GM18517 (cell line): ENCODE data around the gene OLFM2.
A peak's percentile ranks its signal among the peaks of the same experiment; 100 is the strongest.
"Not testable (repeated sequence)": the region's sequence is repeated elsewhere in the genome, so short reads cannot be mapped to it uniquely, and the experiment has no call there.

Experiments used
- ATAC-seq: cut with Tn5 transposase; IDR thresholded peaks from one replicate; pipeline ENCODE4 v1.9.1; 2021; ENCODE audit warnings: mild to moderate bottlenecking, moderate library complexity; ENCODE audit not compliant: unreplicated experiment

The OLFM2 gene

DNA sequence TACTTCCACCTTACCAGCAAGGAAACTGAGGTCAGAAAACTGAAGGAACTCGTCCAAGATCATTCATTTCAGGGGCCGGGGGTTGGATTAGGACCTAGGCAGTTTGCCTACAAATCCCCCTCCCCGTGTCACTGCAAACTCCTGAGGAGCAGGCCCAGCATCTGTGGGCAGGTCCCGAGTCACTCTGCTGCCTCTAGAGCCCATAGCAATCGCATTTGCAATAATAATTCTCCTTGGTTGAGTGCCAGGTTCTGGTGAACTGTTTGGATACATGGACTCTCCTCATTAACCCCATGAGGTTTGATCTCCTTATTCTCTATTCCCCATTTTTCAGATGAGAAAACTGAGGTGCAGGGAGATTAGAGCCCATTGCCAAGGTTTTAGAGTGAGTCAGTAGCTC is 100.3 kb downstream of the OLFM2 start:
- no peak for ATAC-seq

DNA sequence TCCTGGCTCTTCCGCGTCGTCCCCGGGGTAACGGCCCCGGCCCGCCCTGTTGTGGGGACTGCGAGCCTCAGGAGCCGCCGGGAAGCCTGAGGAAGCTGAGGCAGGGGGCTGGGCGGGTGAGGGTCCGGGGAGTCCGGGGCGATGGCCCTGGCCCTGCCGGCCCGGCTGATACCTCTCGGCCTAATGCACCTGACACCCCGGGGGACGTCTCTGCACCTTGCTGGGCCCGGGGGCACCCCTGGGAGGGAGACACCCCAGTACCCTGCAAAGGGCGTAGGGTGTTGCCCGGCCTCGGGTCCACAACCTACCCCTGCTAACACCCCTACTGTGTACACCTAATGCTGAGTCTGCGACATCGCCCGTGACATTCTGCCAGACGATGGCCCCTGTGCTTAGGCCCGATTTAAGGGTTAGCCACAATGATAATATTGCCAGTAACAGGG is 100.8 kb downstream of the OLFM2 start:
- ATAC-seq: peak; percentile 12

DNA sequence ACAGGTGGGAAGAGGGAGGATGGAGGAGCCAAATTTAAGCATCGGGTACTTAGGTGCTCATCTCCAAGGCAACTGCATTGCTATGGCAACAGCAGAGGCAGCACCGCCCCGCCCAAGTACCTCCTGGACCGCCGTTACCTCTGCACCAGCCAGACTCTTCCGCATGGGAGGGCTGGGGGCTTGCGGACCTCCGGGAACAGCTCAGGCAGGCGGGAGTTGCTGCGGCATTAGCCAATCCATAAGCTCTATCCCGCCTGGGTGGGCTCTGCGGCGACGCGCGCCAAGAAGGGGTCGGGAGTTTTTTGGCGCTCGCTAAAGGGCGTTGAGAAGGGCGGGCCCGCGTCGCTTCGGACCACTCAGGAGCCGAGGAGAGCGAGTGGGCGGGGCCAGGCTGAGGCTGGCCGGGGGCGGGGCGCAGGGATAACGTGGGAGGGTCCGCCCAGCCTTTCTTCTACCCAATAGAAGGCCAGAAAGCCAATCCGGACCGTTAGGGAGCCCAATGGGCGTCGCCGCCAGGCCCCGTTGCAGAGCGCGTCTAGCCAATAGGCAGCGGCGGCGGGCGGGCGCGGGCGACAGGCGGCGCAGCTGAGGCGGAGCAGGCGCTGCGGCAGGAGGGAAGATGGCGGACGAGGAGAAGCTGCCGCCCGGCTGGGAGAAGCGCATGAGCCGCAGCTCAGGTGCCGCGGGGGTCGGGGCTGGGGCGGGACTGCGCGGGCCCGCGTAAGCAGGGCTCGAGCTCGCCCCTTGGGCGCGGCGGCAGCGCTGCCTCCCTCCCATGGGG is 101.4 kb downstream of the OLFM2 start, which contains the start of gene PIN1:
PIN1 (plus strand) TSS at position 593 of the 781 bp plus-strand sequence; CDS start at position 620, 27 bp downstream.
- peak; percentile 93 for ATAC-seq

DNA sequence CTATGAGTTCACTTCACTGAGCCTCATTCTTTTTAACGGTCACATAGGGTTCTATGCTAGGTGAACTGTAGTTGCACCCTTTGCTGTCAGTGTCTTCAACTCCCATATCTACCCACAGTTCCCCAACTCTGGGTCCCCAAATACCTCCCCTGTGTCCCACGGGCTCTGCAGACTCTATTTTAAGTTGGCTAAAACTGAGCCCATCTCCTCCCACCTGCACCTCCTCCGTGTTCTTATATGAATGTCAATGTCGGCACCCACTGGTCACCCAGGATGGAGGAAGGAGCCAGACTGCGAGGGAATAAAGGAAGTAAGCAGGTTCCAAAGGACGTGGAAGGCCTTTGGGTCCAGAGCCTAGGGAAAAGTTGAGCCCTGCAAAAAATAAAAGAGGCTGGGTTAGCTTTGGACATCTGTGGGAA is 102.0 kb downstream of the OLFM2 start:
- ATAC-seq: no peak

DNA sequence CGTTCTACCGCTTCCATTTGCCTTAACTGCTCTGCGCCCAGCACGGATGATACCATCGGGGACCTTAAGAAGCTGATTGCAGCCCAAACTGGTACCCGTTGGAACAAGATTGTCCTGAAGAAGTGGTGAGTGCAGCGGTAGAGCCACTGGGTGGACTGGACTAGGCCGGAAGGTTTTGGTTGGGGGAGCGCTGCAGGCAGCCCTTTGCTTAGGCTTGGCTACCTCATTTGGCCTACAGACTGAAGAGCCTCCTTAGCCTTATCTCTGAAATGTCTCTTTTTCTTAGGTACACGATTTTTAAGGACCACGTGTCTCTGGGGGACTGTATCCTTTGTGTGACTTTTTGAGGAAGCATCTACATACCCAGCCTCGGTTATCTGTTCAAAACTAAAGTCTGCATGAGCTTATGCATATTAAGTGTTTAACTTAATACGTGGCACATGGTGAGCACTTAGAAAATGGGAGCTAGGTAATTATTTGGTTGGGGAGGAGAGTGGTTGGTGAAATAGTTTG is 107.7 kb downstream of the OLFM2 start:
- ATAC-seq: no peak

DNA sequence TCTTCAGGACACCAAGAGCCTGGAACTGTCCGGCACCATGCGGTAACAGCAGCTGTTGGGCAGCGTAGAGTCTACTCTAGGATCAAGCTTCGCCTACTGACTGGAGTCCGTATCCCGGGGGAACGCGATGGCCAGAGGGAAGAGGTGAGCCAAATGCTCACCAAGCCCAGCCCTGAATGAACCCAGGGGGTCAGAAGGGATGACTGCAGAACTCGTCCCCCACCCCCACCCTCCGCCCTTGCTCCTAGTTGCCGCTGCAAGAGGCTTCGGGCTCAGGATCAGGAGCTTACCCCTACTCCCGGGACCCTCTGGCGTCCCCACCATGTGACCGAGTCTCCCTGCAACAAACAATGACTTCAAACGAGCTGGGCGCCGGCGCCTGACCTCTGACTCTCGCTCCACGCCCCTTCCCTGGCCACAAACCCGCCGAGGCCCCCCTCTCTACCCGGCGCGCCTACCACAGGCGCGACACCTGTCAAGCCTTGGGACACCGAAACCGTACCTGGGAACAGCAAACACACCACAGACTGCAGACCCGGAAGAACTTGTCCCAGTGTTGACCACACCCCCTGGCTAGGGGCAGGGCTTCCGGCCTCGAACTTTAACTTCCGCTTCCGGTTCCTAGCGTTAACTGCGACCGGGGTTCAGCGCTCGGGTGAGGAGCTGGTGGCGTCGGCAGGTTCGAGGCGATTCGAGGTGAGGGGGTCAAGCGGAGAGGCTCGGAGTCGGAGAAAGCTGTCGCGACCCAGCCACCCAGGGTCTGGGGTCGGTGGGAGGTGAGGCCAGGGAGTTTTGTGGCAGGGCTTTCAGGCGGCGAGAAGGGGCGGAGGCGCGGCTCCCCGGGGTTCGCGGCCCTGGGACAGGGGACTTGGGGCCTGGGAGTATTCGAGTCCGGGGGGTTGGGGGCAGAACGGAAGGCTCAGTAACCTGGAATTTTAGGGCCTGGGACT is 108.8 kb downstream of the OLFM2 start, which contains the start of gene UBL5:
UBL5 (plus strand) TSS at position 630 of the 950 bp plus-strand sequence. CDS start 420 bp downstream, outside the sequence.
- peak; percentile 91 for ATAC-seq

DNA sequence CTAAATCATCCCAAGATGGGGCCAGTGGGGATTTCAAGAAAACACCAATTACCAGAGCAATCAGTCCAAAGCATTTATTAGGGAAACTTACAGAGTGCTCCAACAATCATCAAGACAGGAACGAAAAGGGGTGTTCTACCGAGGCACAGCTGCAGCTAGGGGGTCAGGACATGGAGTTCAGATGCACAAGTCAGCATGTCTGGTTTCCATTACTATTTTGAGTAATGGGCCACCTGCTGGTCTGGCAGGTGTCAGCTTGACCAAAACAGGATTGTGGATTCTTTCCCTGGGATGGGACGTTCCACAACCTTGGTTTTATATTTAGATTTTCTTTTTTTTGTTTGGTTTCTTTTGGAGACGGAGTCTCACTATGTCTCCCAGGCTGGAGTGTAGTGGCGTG is 112.5 kb downstream of the OLFM2 start:
- no peak for ATAC-seq

DNA sequence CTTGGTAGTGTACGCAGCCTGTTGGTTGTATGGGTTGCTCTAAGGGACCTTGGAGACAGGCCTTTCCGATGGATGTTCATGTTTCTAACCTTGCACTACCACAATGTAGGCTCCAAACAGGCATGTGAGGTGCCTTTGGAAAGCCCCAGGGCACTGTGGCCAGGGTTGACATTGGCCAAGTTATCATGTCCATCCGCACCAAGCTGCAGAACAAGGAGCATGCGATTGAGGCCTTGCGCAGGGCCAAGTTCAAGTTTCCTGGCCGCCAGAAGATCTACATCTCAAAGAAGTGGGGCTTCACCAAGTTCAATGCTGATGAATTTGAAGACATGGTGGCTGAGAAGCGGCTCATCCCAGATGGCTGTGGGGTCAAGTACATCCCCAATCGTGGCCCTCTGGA is 116.3 kb downstream of the OLFM2 start:
- not testable (repeated sequence) for ATAC-seq

DNA sequence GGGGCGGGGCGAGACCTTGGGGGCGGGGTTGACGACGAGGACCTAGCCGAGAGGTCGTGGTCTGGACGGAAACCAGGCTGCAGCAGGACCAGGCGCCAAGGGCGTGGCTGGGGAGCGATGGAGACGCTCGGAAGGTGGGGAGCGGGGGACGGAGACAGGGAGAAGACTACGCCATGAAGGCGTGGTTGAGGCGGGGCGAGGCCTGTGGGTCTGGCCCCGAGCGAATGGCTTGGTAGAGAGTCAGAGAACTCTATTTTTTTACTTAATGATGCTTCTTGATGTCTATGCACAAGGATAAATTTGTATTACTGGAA is 116.8 kb downstream of the OLFM2 start:
- ATAC-seq: no peak

DNA sequence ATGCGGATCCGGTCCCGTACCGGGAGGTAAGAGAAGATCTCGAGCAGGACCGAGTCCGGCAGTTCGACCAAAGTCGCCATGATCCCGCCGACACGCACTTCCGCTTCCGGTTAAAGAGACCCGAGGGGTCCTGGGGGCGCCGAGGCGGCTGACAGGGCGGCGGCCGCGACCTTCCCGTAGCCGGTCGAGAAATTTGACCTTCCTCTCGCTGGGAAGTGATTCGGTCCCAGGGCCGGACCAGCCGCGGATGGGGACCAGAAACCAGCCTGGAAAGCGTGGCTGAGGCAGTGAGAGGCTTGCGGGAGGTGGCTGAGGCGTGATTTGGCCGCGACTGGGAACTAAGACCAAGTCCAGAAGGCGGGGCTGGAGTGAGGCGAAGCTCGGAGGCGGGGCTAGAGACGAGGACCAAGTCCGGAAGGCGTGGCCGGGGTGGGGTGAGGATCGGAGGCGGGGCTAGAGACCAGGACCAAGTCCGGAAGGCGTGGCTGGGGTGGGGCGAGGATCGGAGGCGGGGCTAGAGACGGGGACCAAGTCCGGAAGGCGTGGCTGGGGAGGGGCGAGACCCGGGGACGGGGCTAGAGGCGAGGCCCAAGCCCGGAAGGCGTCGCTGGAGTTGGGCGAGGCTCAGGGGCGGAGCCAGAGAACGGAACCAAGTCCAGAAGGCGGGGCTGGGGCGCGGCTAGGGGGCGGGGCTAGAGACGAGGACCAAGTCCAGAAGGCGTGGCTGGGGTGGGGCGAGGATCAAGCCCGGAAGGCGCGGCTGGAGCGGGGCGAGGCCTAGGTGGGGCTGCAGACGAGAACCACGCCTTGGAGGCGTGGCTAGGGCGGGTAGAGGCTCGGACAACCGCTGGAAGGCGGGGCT is 117.3 kb downstream of the OLFM2 start, which contains the start of gene FBXL12:
FBXL12 (minus strand) TSS at position 346 of the 862 bp plus-strand sequence; CDS start at position 80, 266 bp downstream.
- peak; percentile 75 for ATAC-seq

DNA sequence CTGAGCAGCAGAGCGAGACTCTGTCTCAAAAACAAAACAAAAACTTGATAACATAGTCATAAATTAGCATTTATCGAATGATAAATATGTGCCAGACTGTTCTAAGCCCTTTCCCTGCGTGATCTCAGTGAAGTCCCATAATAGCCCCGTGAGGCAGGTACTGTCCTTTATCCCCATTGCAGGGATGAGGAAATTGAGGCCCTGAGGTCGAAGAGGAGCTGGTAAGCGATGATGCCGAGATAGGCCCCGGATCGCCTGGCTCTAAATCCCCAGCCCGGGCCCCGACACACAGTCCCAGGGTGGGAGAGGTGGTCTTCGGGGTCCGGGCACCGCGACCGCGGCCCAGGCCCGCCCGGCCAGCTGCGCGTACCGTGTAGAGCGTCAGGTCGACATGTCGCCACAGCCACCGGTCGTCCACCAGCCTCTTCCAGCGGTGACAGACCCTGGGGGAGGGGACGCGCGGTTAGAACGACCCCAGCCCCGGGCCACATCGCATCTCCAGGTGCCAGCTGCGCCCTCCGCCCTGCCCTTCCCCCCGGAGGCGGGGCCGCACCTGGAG is 118.1 kb downstream of the OLFM2 start:
- ATAC-seq: peak; percentile 1

DNA sequence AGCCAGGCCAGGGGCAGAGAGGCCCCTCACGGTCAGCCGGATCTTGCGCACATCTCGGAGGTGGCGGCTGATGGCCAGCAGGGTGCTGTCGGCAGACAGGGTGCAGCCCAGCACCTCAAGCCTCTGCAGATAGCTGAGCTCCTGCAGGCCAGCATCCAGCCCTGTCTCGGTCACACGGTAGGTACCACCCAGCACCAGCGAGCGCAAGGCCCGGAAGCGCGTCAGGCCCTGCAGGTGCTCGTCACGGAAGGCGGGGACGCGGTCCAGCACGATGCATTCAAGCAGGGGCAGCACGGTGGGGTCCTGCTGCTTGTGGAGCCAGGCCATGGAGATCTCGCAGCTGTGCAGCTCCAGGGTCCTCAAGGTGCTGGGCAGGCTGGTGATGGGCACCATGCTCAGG is 125.2 kb downstream of the OLFM2 start:
- no peak for ATAC-seq

DNA sequence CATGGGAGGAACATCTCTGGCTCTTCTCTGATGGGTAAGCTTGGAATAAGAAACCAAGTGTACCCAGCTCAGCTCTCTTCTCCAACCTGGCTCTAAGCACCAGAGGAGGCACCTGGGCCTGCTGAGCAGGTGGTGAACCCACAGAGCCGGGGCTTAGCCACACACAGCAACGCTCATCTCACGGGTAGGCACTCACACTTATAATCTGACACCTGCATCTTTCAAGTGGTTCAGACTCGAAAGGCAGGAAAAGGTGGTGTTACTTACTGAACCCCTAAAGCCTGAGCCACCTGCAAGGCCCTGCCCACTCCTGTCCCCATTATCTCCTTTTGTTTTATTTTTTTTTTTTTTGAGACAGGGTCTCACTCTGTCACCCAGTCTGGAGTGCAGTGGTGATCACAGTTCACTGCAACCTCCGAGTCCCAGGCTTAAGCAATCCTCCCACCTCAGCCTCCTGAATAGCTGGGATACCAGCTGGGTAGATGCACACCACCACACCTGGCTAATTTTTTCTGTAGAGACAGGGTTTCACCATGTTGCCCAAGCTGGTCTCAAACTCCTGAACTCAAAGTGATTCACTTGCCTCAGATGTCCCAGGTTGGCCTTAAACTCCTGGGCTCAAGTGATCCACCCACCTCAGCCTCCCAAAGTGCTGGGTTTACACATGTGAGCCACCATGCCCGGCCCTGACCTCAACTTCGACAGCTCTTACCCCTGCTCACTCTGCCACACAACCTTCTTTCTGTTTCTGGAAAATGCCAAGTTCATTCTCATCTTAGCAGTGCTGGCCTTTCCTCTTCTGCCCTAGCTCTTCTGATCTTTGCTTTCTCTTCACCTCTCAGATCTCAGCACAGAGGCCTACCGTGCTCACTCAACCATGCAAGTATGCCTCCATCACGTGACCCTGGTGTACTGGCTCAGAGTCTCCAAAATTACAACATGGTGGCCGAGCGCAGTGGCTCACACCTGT is 127.2 kb downstream of the OLFM2 start:
- ATAC-seq: no peak

DNA sequence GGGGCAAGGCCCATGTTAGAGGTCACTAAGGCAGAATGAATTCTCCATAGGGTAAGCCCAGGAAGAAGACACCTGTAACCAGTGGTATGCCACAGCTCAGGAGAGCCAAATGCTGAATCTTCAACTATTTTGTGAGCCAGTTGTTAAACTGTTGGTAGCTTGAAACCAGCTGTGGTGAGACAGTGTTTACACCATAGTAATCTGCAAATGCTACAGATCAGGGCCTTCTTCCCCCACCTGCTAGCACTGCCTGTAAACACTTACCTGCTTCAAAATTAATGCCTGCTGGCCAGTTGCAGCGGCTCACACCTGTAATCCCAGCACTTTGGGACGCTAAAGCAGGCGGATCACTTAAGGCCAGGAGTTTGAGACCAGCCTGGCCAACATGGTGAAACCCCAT is 129.5 kb downstream of the OLFM2 start:
- no peak for ATAC-seq
